NCI-H345 treated with DMSO at 0.1 percent for 48 hours (cell line): ENCODE results near the gene BABAM2.
A peak's percentile ranks its signal among the peaks of the same experiment; 100 is the strongest.

Source experiments
- DNase-seq: peaks from one replicate; lab custom pipeline; 2025; ENCODE audit not compliant: unreplicated experiment; lab: John Stamatoyannopoulos, UW

BABAM2 gene

DNA sequence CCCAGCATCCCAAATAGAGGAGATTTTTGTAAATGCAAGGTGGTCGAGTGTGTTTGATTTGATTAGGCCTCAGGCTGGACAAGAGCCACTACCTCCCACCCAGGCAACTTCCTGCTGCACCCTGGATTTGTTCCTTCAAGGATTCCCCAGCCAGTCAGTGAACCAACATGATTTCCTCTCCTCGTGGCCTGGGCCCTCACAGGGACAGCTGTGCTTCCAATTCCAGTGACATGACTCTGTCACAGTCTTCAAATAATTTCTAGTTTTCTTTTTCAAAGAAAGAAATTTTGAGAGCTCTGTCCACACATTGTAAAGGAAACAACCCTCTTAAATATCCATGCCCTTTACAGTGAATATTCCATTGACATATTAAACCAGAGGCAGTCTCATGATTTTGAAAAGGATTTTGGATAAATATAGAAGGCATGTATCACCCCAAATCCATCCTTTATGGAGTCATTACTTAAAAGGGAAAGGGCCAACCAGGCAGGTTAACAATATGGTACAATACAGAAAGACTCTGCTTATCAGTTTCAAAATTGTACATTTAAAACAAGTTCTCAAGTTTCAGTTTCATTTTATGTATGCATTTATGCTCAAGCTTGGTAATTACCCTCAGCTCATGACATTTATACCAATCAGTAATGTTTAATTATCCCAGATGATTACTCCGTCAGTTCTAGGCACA is 380.8 kb downstream of the BABAM2 start:
- DNase-seq: no peak

DNA sequence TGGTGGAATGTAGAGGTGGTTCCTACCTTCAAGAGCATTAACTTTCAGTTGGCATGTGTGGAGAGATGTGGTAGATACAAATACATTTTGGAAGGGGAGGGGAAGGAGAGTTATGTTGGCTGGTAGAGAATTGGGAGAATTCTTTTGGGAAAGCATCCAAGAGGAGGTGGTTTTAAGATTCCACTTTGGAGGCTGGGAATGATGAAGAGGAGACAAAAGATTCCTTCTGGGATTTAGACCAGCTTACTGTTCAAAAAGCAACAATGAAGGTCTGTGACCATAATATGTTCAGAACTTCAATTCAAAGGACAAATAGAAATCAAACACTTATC is 381.4 kb downstream of the BABAM2 start:
- DNase-seq: no peak

DNA sequence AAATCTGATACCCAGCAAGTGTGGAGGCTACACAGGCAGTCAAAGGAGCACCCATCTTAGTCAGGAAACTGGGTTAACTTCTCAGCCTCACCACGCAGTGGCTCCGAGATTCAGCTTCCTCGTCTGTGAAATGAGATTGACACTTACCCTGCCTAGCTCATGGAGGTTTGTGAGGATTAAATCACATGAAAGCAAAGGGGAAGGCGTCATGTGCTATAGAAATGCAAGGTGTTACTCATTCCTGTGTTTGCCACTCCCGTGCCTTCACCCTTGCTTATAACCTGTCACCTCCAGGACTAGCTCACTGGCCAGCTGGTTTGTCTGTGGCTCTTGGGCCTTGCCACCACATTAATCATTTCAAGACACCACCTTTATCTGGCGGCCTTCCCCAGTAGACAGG is 383.2 kb downstream of the BABAM2 start:
- DNase-seq: no peak

DNA sequence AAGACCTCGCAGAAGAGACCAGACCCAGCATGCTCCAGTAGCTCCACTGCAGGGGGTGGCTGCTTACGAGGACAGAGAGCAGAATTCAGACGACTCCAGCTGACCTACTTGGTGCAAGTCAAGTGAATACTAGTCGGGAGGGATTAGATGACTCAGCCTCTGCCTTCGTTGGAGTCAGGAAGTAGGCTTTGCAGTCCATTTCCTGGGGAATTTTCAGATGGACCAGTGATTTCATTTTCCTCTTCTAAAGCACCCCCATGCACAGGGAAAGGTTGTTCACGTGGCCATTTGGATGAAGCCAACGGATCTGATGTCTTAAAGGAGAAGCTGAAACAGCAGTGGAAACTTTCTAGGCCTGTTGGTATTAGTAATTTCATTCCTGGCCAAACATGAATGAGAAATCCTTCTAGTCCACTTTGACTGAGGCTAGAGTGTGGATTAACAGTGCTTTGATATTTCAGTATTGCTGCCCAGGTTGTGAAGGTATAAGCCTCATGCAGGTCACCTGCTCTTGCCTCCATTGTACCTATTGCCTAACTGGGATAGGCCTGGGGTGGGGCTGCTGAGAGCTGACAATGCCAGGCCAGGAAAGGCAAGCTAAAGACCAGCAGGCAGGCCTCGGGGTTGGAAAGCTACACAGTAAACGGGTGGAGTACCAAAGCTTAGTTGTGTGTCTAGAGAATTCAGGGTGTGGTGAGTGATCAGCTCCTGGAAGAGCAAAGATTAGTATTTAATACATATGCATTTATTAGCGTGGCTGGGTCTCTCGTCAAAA is 384.6 kb downstream of the BABAM2 start:
- no peak for DNase-seq

DNA sequence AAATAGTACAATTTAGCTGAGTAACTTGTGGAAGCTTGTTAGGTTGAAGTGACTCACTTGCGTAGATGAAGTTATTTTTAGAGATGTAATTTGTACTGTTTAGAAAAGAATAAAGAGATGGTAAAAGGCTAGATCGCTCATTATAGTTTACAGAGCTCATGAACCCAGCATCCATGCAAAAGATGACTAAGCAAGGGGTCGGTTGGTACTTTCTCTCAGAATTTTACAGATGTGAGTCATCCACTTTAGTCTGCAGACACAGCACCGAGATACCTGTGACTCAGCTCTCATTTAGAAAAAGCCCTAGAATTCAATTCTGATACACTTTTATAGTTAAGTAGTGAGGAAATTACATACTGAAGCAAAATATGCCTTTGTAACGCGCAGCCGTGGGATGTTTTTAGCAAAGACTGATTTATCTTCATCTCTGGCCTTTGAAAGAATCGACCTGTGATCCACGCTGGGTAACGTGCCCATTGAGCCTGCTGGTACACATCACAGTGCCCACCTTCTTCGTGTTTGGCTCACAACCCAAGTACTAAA is 385.6 kb downstream of the BABAM2 start:
- DNase-seq: no peak

DNA sequence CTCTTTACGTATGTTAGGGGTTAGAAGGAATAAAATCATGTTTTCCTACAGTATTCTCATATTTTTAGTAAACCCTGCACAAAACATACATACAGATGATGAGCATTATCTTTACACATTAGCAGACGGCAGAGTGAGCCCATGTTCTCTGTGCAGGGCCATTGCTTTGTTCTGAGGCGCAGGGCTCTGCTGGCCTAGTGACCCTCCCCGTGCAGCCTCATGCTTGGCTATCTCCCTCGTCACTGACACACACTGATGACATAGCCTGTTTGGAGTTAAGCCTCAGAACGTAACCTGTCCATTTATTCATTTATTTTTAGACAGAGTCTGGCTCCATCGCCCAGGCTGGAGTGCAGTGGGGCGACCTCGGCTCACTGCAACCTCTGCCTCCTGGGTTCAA is 386.3 kb downstream of the BABAM2 start:
- DNase-seq: no peak

DNA sequence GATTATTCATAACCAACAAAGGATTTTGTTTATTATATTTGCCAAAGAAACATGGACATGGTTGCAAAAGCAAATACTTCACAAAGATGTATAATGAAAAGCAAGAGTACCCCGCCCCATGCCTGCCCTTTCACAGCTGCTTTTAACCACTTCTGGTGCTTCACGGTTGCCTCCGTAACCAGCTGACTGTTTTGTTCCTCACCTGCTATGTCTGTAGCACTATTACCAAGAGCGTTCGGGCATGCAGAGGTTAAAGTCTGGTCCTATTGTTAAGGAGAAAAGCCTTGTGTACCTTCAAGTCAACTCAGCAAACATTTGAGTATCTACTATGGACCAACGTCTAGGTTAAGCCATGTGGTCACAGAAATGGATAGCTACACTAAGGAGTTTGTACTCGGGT is 386.9 kb downstream of the BABAM2 start:
- peak; percentile 96 for DNase-seq

DNA sequence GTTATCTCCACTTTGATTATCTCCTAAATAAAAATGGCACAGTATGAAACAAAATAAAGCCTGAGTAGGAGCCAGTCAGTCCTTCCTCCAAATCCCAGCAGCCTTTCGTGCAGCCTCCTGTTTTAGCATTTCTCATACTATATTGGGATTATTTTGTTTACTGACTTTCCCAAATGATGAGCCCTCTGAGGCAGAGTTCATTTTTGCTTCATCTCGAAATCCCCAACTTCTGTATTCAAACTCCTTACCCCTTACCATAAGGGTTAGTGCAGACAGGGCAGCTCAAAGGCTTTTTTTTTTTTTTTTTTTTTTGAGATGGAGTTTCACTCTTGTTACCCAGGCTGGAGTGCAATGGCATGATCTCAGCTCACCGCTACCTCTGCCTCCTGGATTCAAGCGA is 388.8 kb downstream of the BABAM2 start:
- no peak for DNase-seq

DNA sequence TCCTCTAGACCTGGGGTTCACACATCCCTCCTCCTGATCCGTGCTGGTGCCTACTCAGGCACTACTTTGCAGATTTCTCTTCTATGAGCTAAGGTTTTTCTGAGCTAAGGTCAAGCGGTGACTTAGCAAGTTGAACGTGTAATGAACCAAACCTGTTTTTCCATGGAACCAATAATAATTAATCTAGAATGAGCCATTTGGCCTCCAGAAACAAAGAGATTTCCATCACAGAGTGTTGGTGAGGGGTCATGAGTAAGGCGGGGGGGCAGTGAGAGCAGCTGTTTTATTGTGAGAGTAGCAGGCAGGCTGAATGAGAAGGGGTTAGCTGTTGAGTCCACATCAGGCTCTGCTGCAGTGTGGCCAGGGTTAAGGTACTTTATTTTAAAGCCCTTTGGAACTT is 390.1 kb downstream of the BABAM2 start:
- no peak for DNase-seq

DNA sequence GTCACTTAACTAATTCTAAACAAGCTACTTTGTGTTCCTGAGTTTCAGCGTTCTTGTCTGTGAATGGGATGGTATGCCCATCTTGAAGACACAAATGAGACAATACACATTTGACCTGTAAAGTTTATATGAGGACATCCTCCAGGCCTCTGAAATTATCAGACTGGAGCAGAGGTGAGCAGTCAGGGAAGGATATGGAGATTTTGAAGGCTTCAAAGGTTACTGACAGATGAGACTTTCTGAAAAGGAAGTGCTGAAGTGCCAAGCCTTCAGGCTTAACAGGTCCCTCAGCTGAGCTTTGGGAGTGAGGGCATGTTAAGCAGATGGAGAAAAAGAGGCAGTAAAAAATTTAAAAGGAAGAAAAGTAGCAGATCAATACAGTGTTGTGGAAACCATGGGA is 391.2 kb downstream of the BABAM2 start:
- DNase-seq: no peak

DNA sequence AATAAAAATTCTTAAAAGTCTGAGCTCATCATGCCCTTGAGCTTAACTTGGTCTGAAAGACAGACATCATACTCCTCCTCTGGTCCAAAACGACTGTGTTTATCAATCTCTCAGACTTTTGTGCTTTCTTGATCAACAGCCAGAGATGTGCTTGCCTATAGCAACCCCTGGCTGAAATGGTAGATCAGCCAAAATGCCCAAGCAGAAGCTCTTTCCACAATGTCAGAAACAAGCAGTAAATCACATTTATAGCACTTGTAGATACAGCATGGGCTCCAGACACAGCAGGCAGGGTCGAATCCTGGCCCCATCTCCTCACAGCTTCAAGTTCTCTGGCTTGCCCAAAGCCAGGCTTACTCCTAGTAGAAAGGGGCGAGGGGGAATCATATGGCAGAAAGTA is 391.7 kb downstream of the BABAM2 start:
- DNase-seq: no peak

DNA sequence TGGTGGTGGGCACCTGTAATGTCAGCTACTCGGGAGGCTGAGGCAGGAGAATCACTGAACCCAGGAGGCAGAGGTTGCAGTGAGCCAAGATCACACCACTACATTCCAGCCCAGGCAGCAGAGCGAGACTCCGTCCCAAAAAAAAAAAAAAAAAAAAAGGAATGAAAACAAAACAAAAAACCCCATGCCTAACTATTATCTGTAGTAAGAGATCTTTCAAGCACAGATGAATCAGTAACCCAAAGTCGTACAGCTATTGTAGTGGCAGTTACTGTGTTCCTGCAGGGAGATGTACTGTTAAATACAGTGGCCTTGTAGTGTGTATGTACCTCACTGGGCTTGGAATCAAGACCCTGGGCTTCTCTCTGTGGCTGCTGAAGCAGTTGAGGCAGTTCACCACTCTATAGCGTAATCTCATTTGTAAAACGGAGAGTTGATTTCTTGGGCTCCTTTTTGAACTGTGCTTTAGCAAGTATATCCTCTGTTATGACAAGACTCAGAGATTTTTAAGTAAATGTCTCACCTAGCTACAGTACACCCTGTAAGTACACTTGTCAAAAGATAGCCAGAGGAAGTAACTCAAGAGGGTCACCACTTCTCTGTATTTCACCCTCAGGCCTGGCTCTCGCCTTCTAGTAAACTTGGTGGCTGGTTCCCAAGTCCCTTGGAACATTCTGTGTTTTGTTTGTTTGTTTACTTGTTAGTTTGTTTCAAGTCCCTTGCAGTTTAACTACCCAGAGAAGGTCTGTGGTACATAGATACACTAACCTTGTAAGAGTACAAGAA is 392.5 kb downstream of the BABAM2 start:
- no peak for DNase-seq

DNA sequence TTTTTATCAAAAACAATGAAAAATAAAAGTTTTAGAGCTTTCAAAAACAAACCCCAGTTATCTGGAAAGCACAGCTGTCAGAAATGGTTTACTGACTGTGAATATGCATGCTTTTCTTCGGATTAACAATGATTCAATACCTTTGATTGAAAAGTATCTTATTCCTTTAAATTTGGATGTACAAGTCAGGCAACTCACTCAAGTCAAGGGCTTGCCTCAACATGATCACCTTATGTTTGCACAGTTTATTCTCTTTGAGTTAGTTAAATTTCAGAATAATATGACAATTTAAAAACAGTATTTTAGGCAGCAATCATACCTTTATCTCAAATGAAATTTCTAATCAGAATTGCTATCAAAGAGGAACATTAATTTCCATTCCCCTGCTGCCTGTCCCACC is 393.3 kb downstream of the BABAM2 start:
- no peak for DNase-seq

DNA sequence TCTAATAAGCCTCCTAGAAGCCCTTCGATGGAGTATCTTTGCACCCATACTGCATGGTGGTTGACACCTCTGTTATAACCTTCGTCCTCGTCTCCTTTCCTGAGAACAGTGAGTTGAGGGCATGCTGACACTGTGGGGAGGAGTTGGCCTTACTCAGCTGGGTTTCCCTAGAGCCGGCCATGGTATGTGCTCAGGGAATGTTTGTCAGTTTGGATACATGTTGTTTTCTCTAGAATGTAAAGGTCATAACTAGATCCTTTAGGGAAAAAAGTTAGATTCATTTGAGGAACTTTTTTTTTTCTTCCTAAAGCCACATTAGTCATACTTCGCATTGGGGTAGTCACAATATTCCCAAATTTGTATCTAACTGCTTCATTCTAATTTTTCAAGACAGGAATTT is 396.1 kb downstream of the BABAM2 start:
- no peak for DNase-seq

DNA sequence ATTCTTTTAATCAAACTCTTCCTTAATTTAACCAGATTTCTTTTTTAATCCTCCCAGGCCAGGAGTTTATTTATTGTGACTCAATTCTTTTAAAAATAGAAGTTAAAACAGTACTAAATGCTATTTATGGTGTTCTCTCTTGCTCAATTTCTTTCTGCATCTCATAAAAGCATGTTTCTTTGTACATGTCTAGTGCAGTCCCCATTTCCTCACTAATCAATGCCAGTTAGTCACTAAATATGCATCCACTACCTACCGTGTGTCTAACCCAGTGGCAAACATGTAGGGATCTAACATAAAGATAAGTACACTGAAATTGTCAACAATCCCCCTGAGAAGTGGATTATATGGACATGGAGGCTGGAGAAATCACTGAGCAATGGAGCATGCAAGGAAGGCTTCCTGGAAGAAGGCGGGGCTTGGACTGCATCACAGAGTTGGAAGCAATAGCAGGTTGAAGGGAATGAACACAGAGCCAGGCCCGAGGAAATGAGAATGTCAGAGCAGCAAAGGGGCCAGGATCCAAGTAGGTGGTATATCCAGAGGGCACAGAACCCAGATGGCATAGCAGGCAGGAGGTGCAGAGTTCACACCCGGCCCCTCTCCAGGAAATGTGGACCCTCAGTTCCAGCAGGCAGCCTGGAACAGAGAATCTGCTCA is 396.9 kb downstream of the BABAM2 start:
- DNase-seq: no peak

DNA sequence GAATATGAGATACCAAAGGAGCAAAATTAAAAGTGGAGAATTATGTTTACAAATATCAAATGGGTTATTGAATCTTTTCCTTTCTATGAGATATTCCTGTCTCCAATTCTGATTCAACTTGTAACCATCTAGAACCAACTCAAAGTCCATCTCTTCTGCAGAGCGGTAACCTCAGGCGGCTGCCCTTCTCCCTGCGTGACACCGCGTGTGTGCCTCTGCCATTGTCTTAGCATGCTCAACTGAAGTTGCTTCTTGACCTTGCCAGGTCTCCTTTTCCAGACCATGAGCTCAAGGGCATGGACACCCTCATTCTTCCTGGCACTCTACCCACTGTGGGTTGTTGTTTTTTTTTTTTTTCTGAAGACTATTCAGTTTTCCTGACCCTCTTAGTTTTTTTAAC is 398.1 kb downstream of the BABAM2 start:
- no peak for DNase-seq

DNA sequence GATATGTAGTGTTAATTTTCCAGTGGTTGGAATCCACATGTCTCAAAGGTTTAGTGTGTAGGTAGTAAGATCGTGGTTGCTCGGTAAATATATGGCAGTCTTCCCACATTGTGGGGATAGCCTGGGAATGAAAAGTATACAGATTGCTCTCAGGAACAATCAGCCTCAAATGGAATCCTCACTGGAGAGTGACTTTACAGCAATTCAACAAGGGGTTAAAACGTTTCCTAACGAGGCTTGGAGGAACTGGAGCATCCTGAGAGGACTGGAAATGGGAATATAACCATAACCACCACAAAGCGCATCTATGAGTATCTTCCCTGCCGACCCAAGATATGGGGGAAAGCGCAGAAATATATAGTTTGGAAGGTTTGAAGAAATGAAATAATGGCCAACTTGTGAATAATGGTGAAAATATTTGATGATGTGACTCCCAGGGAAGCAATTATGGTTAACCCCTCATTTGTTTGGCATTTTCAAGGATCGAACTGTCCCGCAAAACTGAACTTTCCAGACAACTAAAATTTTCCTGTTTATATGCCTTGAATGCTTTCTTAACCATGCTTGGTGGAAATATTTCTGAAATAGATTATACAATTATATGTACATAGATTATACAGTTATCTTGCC is 401.4 kb downstream of the BABAM2 start:
- DNase-seq: no peak

DNA sequence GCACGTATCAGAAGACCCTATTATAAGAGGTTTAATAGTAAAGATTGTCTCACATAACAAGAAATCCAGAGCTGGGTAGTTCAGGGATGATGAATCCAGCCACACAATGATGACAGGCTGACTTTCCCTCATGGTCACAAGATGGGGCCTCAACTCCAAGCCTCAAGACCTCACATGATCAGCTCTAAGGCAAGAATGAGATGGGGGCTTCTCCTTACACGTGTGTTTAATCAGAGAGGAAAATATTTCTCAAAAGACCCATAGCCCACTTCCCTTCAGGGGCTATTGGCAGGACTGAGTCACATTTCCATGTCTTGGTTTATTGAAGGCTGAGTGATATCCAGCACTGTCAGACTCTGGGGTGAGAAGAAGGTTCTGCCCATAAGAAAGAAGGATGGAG is 402.0 kb downstream of the BABAM2 start:
- DNase-seq: no peak

DNA sequence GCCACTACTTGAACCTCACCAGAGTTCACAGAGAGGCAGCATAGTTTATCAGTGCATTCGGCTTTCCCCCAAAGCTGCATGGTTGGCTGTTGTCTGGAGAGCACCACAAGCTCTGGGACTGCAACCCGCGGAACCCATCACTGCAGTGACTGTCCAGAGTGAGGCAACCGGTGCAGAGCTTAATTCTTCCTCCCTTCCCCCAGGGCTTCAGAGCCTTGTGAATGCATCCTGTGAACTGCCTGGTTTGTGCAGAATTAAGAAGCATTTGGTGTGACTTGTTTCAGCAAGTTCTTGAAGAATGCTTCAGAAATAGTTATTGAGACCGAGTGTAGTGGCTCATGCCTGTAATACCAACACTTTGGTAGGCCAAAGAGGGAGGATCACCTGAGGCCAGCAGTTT is 402.9 kb downstream of the BABAM2 start:
- no peak for DNase-seq

DNA sequence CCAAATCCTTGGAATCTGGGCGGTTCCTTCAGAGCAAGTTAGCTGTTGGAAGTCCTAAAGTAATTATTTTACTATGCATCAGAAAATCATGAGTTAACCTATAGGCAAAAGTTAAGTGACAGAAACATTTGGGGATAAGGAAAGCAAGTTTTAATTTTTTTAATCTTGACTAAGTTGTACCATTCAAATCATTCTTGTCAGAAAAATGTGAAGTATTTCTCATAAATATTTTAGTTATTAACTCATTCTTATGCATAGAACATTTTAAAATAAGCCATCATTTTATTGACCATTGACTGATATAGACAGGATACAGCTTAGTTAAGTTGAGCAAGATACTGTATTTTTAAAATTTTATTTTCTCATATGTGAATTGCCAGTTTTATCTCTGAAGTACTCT is 403.9 kb downstream of the BABAM2 start:
- no peak for DNase-seq

DNA sequence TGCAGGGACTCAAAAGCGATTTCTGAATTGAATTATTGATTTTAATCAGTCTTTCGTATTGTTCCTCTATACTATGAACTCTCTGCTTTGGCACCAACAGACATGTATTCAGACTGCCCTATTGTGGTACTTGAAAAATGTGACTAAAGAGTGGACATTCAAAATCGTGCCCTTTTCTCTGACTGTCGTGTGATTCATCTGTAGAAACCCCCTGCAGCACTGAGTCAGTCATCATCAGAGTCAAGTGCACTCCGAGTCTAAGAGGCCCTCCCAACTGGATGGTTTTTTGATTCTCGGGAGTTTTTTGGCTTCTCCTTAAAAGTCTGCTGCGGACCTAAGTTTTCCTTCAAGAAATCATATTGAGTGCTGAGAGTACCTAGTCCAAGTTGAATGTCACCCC is 405.7 kb downstream of the BABAM2 start:
- no peak for DNase-seq
